Brain pericyte (primary cell): ENCODE results near the gene GNAO1.

Source experiments
- DNase-seq: peaks from one replicate; pipeline ENCODE4 v3.0.0-alpha.2; 2012; ENCODE audit warnings: low read depth, low spot score

GNAO1 gene

GRCh38 chr16:56191156-56191815 lies at the start of gene GNAO1:
Gene GNAO1, plus strand, starts transcription at chr16:56191489. Its CDS starts 747 bp downstream, at chr16:56192236.
- DNase-seq = no peak

- no peak for DNase-seq
Observed at GRCh38 chr16:56143666-56144065, 47.6 kb upstream of the GNAO1 start.

GRCh38 chr16:56145369-56145768 lies 45.9 kb upstream of the GNAO1 start:
- no peak for DNase-seq

- no peak for DNase-seq
Observed at GRCh38 chr16:56151621-56152020, 39.7 kb upstream of the GNAO1 start.

GRCh38 chr16:56161658-56162057 lies 29.6 kb upstream of the GNAO1 start:
- no peak for DNase-seq

GRCh38 chr16:56163089-56163488 lies 28.2 kb upstream of the GNAO1 start:
- DNase-seq = no peak

GRCh38 chr16:56163938-56164337 lies 27.4 kb upstream of the GNAO1 start:
- DNase-seq = no peak

- no peak for DNase-seq
Observed at GRCh38 chr16:56164636-56165035, 26.7 kb upstream of the GNAO1 start.

GRCh38 chr16:56174411-56174810 lies 16.9 kb upstream of the GNAO1 start:
- DNase-seq = no peak

GRCh38 chr16:56181401-56181800 lies 9.9 kb upstream of the GNAO1 start:
- no peak for DNase-seq

- no peak for DNase-seq
Observed at GRCh38 chr16:56183266-56183665, 8.0 kb upstream of the GNAO1 start.

- DNase-seq = no peak
Observed at GRCh38 chr16:56190048-56190676, 1.1 kb upstream of the GNAO1 start.

- no peak for DNase-seq
Observed at GRCh38 chr16:56190677-56191155, 573 bp upstream of the GNAO1 start.

GRCh38 chr16:56191835-56192634 lies 746 bp downstream of the GNAO1 start:
- DNase-seq = no peak

GRCh38 chr16:56192635-56192945 lies 1.3 kb downstream of the GNAO1 start:
- no peak for DNase-seq

- no peak for DNase-seq
Observed at GRCh38 chr16:56192986-56193945, 2.0 kb downstream of the GNAO1 start.

- peak; percentile 5 for DNase-seq
Observed at GRCh38 chr16:56193951-56194726, 2.9 kb downstream of the GNAO1 start.

- no peak for DNase-seq
Observed at GRCh38 chr16:56195151-56195550, 3.9 kb downstream of the GNAO1 start.

GRCh38 chr16:56196381-56196780 lies 5.1 kb downstream of the GNAO1 start:
- no peak for DNase-seq

- DNase-seq = no peak
Observed at GRCh38 chr16:56197192-56197992, 6.1 kb downstream of the GNAO1 start.
